ENCODE data around the gene DCAF17. TPM values are rescaled to one million over a fixed set of nuclear protein-coding genes. Genes with fewer than 3 reads are reported as not detected.

Gene DCAF17
- total and polyA plus RNA-seq, 4 donors, result 2.5 to 10.4 (median 6.1) TPM

DNA sequence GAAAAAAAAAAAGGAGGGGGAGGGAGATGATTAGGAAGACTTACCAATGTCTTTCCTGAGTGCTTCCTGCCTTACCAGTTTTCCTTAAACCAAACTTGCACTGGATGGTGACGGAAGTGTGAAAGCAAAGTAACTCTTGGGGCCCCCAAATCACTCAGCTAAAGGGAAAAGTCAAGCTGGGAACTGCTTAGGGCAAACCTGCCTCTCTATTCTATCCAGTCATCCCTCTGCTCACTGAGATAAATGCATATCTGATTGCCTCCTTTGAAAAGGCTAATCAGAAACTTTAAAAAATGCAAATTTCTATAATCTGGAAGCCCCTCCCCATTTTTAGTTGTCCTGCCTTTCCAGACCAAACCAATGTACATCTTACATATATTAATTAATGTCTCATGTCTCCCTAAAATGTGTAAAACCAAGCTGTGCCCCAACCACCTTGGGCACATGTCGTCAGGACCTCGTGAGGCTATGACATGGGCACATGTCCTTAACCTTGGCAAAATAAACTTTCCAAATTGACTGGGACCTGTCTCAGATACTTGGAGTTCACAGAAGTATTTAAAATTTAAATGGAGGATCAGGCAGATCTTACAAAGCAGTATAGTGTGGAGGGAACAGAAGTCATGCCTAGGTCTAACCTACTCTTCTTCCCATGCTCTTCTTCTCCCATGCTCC, 81.0 kb downstream of the DCAF17 start:
- no peaks in the 10 kb centered on the region for H3K36me3 ChIP-seq (ENCODE audit: control insufficient read depth in 4 of 4, insufficient read depth in 3 of 4, low read depth in 1 of 4, low read length in 3 of 4)
- H3K4me1 ChIP-seq (ENCODE audit: control insufficient read depth in 4 of 4, insufficient read depth in 4 of 4, low read length in 3 of 4), result no peaks in the 10 kb centered on the region
- H3K9ac ChIP-seq (ENCODE audit: low read depth in 1 of 2, low read length in 2 of 2), result no peak overlapping the region
- 94% methylated on average over 3 of the region's 3 CpGs for WGBS
- TF ChIP-seq NR2F2 (IDR thresholded peaks at IDR 0.05), result no peak
- TF ChIP-seq HNF4G (IDR thresholded peaks at IDR 0.05), result no peak
- TF ChIP-seq, protein P1, sequence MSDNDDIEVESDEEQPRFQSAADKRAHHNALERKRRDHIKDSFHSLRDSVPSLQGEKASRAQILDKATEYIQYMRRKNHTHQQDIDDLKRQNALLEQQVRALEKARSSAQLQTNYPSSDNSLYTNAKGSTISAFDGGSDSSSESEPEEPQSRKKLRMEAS (IDR thresholded peaks at IDR 0.05), result no peak
- TF ChIP-seq, protein P2, sequence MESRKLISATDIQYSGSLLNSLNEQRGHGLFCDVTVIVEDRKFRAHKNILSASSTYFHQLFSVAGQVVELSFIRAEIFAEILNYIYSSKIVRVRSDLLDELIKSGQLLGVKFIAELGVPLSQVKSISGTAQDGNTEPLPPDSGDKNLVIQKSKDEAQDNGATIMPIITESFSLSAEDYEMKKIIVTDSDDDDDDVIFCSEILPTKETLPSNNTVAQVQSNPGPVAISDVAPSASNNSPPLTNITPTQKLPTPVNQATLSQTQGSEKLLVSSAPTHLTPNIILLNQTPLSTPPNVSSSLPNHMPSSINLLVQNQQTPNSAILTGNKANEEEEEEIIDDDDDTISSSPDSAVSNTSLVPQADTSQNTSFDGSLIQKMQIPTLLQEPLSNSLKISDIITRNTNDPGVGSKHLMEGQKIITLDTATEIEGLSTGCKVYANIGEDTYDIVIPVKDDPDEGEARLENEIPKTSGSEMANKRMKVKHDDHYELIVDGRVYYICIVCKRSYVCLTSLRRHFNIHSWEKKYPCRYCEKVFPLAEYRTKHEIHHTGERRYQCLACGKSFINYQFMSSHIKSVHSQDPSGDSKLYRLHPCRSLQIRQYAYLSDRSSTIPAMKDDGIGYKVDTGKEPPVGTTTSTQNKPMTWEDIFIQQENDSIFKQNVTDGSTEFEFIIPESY (IDR thresholded peaks at IDR 0.05), result no peak
- TF ChIP-seq GABPA (IDR thresholded peaks at IDR 0.05 in 1 of 2, conservative IDR thresholded peaks at IDR 0.05 in 1 of 2), result no peak
- TF ChIP-seq, protein P3, sequence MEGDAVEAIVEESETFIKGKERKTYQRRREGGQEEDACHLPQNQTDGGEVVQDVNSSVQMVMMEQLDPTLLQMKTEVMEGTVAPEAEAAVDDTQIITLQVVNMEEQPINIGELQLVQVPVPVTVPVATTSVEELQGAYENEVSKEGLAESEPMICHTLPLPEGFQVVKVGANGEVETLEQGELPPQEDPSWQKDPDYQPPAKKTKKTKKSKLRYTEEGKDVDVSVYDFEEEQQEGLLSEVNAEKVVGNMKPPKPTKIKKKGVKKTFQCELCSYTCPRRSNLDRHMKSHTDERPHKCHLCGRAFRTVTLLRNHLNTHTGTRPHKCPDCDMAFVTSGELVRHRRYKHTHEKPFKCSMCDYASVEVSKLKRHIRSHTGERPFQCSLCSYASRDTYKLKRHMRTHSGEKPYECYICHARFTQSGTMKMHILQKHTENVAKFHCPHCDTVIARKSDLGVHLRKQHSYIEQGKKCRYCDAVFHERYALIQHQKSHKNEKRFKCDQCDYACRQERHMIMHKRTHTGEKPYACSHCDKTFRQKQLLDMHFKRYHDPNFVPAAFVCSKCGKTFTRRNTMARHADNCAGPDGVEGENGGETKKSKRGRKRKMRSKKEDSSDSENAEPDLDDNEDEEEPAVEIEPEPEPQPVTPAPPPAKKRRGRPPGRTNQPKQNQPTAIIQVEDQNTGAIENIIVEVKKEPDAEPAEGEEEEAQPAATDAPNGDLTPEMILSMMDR (IDR thresholded peaks at IDR 0.05; ENCODE audit: low read depth, low read length, missing input control), result no peak
- no peak for TF ChIP-seq FOXA1 (IDR thresholded peaks at IDR 0.05)
- TF ChIP-seq, protein P4, sequence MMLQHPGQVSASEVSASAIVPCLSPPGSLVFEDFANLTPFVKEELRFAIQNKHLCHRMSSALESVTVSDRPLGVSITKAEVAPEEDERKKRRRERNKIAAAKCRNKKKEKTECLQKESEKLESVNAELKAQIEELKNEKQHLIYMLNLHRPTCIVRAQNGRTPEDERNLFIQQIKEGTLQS (IDR thresholded peaks at IDR 0.05), result no peak
- TF ChIP-seq, protein P5, sequence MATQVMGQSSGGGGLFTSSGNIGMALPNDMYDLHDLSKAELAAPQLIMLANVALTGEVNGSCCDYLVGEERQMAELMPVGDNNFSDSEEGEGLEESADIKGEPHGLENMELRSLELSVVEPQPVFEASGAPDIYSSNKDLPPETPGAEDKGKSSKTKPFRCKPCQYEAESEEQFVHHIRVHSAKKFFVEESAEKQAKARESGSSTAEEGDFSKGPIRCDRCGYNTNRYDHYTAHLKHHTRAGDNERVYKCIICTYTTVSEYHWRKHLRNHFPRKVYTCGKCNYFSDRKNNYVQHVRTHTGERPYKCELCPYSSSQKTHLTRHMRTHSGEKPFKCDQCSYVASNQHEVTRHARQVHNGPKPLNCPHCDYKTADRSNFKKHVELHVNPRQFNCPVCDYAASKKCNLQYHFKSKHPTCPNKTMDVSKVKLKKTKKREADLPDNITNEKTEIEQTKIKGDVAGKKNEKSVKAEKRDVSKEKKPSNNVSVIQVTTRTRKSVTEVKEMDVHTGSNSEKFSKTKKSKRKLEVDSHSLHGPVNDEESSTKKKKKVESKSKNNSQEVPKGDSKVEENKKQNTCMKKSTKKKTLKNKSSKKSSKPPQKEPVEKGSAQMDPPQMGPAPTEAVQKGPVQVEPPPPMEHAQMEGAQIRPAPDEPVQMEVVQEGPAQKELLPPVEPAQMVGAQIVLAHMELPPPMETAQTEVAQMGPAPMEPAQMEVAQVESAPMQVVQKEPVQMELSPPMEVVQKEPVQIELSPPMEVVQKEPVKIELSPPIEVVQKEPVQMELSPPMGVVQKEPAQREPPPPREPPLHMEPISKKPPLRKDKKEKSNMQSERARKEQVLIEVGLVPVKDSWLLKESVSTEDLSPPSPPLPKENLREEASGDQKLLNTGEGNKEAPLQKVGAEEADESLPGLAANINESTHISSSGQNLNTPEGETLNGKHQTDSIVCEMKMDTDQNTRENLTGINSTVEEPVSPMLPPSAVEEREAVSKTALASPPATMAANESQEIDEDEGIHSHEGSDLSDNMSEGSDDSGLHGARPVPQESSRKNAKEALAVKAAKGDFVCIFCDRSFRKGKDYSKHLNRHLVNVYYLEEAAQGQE (IDR thresholded peaks at IDR 0.05), result no peak
- TF ChIP-seq RXRA (IDR thresholded peaks at IDR 0.05), result no peak
- TF ChIP-seq HNF4A (conservative IDR thresholded peaks at IDR 0.05), result no peak
- TF ChIP-seq FOXA2 (IDR thresholded peaks at IDR 0.05), result no peak
- H3K4me3 ChIP-seq (ENCODE audit: low read depth in 1 of 3, low read length in 3 of 3), result no peak overlapping the region
- H3K27me3 ChIP-seq (ENCODE audit: control insufficient read depth in 4 of 4, insufficient read depth in 4 of 4, low read length in 3 of 4), result no peaks in the 10 kb centered on the region
- peaks cover 0 to 2% (median 0%) of the 10 kb centered on the region in 4 donors for H3K9me3 ChIP-seq (ENCODE audit: control insufficient read depth in 4 of 4, low read length in 3 of 4)
- DNase-seq (ENCODE audit: low spot score), result no peak
- no peak overlapping the region for H3K27ac ChIP-seq (ENCODE audit: low read depth in 1 of 2, low read length in 2 of 2)

DNA sequence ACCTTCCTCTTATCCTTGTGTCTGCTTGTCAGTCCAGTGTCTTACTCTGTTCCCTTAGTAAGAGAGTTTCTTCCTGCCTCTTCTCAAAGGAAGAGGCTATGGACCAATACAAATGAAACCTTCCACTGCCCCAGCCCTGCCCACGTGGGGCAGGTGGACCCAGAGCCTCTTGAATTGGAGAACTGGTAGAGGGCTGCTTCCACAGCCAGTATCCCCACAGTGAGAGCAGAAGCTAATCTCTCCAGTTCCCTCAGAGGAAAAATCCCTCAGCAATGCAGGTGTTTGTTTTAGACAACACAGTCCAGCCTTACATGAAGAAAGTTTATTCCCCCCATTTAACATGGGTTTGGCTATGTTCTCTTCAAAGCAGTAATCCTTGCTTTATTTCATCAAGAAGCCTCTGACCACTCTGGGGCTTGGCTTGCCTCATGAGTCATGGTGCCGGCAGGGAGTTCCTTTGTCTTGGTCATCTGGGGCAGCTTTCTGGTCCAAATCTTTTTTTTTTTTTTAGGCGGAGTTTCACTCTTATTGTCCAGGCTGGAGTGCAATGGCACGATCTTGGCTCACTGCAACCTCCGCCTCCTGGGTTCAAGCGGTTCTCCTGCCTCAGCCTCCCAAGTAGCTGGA, 81.8 kb downstream of the DCAF17 start:
- WGBS, result 80% methylated on average over 6 of the region's 6 CpGs
- H3K36me3 ChIP-seq (ENCODE audit: control insufficient read depth in 4 of 4, insufficient read depth in 3 of 4, low read depth in 1 of 4, low read length in 3 of 4), result no peaks in the 10 kb centered on the region
- TF ChIP-seq, protein P5 (IDR thresholded peaks at IDR 0.05), result no peak
- TF ChIP-seq NR2F2 (IDR thresholded peaks at IDR 0.05), result no peak
- DNase-seq (ENCODE audit: low spot score), result no peak
- no peak overlapping the region for H3K27ac ChIP-seq (ENCODE audit: low read depth in 1 of 2, low read length in 2 of 2)
- H3K27me3 ChIP-seq (ENCODE audit: control insufficient read depth in 4 of 4, insufficient read depth in 4 of 4, low read length in 3 of 4), result no peaks in the 10 kb centered on the region
- no peaks in the 10 kb centered on the region for H3K4me1 ChIP-seq (ENCODE audit: control insufficient read depth in 4 of 4, insufficient read depth in 4 of 4, low read length in 3 of 4)
- H3K4me3 ChIP-seq (ENCODE audit: low read depth in 1 of 3, low read length in 3 of 3), result no peak overlapping the region
- peaks cover 0 to 2% (median 0%) of the 10 kb centered on the region in 4 donors for H3K9me3 ChIP-seq (ENCODE audit: control insufficient read depth in 4 of 4, low read length in 3 of 4)
- H3K9ac ChIP-seq (ENCODE audit: low read depth in 1 of 2, low read length in 2 of 2), result no peak overlapping the region

Data from liver (tissue), 9 donors.